ENCODE results near the gene WDR54. TPM values are rescaled to one million over a fixed set of nuclear protein-coding genes. Genes with fewer than 3 reads are reported as not detected.
A peak's percentile ranks its signal among the peaks of the same experiment; 100 is the strongest.

Gene WDR54
- polyA plus RNA-seq, 2 of the 4 experiments (the other 2 are of a cell fraction), result 47.4 to 62.5 TPM

DNA sequence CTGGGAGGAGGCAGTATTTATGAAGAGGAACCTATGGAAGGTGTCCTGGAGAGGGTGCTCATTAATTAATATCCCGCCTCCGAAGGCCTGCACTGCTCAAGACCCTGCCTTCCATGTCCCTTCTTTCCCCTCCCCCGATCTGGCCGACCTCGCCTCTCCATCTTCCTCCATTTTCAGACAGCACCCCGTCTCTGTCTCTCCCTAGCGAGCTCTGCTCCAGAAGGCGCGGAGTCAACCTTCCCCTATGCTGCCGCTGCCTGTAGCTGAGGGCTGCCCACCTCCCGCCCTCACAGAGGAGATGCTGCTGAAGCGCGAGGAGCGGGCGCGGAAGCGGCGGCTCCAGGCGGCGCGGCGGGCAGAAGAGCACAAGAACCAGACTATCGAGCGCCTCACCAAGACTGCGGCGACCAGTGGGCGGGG lies 35.6 kb downstream of the WDR54 start:
- no peak for DNase-seq (ENCODE audit: low read depth in 1 of 2, low spot score in 1 of 2)
- H3K4me2 ChIP-seq, result peak overlapping the region; percentile 85
- ChIA-PET POLR2A (interaction anchor here (1.5 to 3.3 kb wide), 5 partner anchors 15 to 132 kb away, joined by 3 to 37 read pairs (median 15); partner anchors contain the start of genes AUP1, CCDC142, HTRA2 and MRPL53), CTCF (interaction anchor here (0.8 to 3.7 kb wide), 8 partner anchors 9 to 132 kb away, joined by 3 to 20 read pairs (median 4); partner anchors contain the start of gene MOGS)
- FAIRE-seq, result no peak
- H3K9me3 ChIP-seq, result no peaks in the 10 kb centered on the region
- H3K4me3 ChIP-seq, result peak overlapping the region; percentile 70
- TF ChIP-seq JUN (IDR thresholded peaks at IDR 0.05), result no peak
- TF ChIP-seq RARB (CRISPR knock-in tag; IDR thresholded peaks at IDR 0.05), result no peak
- no peak for TF ChIP-seq HOXB13 (CRISPR knock-in tag; IDR thresholded peaks at IDR 0.05; ENCODE audit: low read depth)
- WGBS (ENCODE audit: missing lambda C conversion rate), result 19% methylated on average over 11 of the region's 27 CpGs
- peak; percentile 11; a peak in 4 of 6 replicates for ATAC-seq
- peaks cover 25% of the 10 kb centered on the region for H3K4me1 ChIP-seq
- H3K27ac ChIP-seq, result peak overlapping the region; percentile 87 to 92

DNA sequence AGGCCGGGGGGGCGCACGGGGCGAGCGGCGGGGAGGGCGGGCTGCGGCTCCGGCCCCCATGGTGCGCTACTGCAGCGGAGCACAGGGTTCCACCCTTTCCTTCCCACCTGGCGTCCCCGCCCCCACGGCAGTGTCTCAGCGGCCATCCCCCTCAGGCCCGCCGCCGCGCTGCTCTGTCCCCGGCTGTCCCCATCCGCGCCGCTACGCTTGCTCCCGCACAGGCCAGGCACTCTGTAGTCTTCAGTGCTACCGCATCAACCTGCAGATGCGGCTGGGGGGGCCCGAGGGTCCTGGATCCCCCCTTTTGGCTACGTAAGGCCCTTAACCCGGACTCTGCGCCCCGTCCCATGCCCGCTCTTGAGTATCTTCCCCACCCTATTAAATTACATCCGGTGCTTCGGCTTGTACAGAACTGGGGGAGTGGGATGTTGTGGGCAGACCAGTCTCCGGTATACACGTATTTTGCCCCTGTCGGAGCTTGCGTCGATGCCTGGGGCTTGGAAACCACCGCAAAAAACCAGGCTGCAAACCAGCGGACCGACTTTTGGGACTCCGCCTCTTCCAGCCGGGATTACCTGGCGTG lies 36.1 kb downstream of the WDR54 start:
- DNase-seq (ENCODE audit: low read depth in 1 of 2, low spot score in 1 of 2), result peak; percentile 53 to 74
- peak; percentile 17; the same call in 1 of the 2 replicates for TF ChIP-seq KDM1A (IDR thresholded peaks at IDR 0.05; ENCODE audit: low read depth)
- TF ChIP-seq ESRRA (IDR thresholded peaks at IDR 0.05; ENCODE audit: borderline replicate concordance, low read length), result no peak
- TF ChIP-seq HDAC2 (IDR thresholded peaks at IDR 0.05), result peak; percentile 55; the same call in 1 of the 2 replicates
- TF ChIP-seq NR3C1 (IDR thresholded peaks at IDR 0.05), result no peak
- no peak for TF ChIP-seq POLR2AphosphoS2 (conservative IDR thresholded peaks at IDR 0.05; ENCODE audit: low read length)
- TF ChIP-seq CHD4 (IDR thresholded peaks at IDR 0.05; ENCODE audit: borderline replicate concordance), result no peak
- TF ChIP-seq MAX (IDR thresholded peaks at IDR 0.05), result peak; percentile 58; the same call in 1 of the 2 replicates
- no peak for TF ChIP-seq CEBPB (IDR thresholded peaks at IDR 0.05)
- no peak for TF ChIP-seq HOXB13 (CRISPR knock-in tag; IDR thresholded peaks at IDR 0.05; ENCODE audit: low read depth)
- TF ChIP-seq JUN (IDR thresholded peaks at IDR 0.05), result peak; percentile 56 to 73; a peak in 3 of 5 replicates
- no peak for TF ChIP-seq RCOR1 (IDR thresholded peaks at IDR 0.05; ENCODE audit: low read depth, low read length)
- TF ChIP-seq EHMT2 (IDR thresholded peaks at IDR 0.05; ENCODE audit: low read depth), result no peak
- TF ChIP-seq, protein P1, sequence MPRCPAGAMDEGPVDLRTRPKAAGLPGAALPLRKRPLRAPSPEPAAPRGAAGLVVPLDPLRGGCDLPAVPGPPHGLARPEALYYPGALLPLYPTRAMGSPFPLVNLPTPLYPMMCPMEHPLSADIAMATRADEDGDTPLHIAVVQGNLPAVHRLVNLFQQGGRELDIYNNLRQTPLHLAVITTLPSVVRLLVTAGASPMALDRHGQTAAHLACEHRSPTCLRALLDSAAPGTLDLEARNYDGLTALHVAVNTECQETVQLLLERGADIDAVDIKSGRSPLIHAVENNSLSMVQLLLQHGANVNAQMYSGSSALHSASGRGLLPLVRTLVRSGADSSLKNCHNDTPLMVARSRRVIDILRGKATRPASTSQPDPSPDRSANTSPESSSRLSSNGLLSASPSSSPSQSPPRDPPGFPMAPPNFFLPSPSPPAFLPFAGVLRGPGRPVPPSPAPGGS (IDR thresholded peaks at IDR 0.05), result no peak; the same call in 2 of the 3 replicates
- TF ChIP-seq FOSL2 (IDR thresholded peaks at IDR 0.05), result no peak
- 0 out of 2 replicates have a peak, but pooled peaks have one; percentile 5 for TF ChIP-seq FOSL2 (CRISPR knock-in tag; IDR thresholded peaks at IDR 0.05)
- TF ChIP-seq RAD21 (conservative IDR thresholded peaks at IDR 0.05 in 1 of 2, IDR thresholded peaks at IDR 0.05 in 1 of 2), result 0 out of 5 replicates have a peak, but pooled peaks of 1 of the 2 experiments have one; percentile 16
- no peak for TF ChIP-seq ZFP36 (IDR thresholded peaks at IDR 0.05; ENCODE audit: borderline replicate concordance, partially characterized antibody)
- no peak for TF ChIP-seq MAZ (IDR thresholded peaks at IDR 0.05; ENCODE audit: borderline replicate concordance, low read depth, low read length)
- TF ChIP-seq KDM5A (IDR thresholded peaks at IDR 0.05), result peak; percentile 56; the same call in 1 of the 2 replicates
- peak; percentile 85 for TF ChIP-seq TP53 (CRISPR knock-in tag; IDR thresholded peaks at IDR 0.05)
- TF ChIP-seq, protein P2, sequence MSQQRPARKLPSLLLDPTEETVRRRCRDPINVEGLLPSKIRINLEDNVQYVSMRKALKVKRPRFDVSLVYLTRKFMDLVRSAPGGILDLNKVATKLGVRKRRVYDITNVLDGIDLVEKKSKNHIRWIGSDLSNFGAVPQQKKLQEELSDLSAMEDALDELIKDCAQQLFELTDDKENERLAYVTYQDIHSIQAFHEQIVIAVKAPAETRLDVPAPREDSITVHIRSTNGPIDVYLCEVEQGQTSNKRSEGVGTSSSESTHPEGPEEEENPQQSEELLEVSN (IDR thresholded peaks at IDR 0.05; ENCODE audit: borderline replicate concordance, low read depth), result peak; percentile 4; the same call in 1 of the 2 replicates
- no peak for TF ChIP-seq FOSB (CRISPR knock-in tag; IDR thresholded peaks at IDR 0.05)
- no peak for TF ChIP-seq ZSCAN20 (CRISPR knock-in tag; IDR thresholded peaks at IDR 0.05)
- TF ChIP-seq HEYL (CRISPR knock-in tag; IDR thresholded peaks at IDR 0.05), result no peak
- TF ChIP-seq POLR2A (IDR thresholded peaks at IDR 0.05; ENCODE audit: low read length), result peak; percentile 53
- no peak for TF ChIP-seq HES2 (IDR thresholded peaks at IDR 0.05)
- no peak for TF ChIP-seq SREBF2 (IDR thresholded peaks at IDR 0.05)
- no peak for TF ChIP-seq RFX5 (IDR thresholded peaks at IDR 0.05)
- no peak for TF ChIP-seq ZC3H11A (IDR thresholded peaks at IDR 0.05)
- peak; percentile 71; the same call in 1 of the 2 replicates for TF ChIP-seq HMGXB4 (CRISPR knock-in tag; IDR thresholded peaks at IDR 0.05; ENCODE audit: borderline replicate concordance)
- TF ChIP-seq HOXB5 (CRISPR knock-in tag; IDR thresholded peaks at IDR 0.05), result no peak
- TF ChIP-seq RNF2 (IDR thresholded peaks at IDR 0.05; ENCODE audit: borderline replicate concordance, low read depth), result peak; percentile 33; the same call in 1 of the 2 replicates
- peak; percentile 33 for TF ChIP-seq GATA3 (IDR thresholded peaks at IDR 0.05; ENCODE audit: borderline replicate concordance)
- TF ChIP-seq HOXA7 (CRISPR knock-in tag; IDR thresholded peaks at IDR 0.05), result 0 out of 2 replicates have a peak, but pooled peaks have one; percentile 27

More for the DNA sequence above, 36.1 kb downstream of the WDR54 start:
- ChIA-PET CTCF (interaction anchor here (1.3 to 3.7 kb wide), 6 partner anchors 8 to 130 kb away, joined by 5 to 20 read pairs (median 7); partner anchors contain the start of genes CCDC142, MOGS and TTC31), POLR2A (interaction anchor here (0.6 to 3.3 kb wide), 12 partner anchors 11 to 721 kb away, joined by 3 to 37 read pairs (median 6); partner anchors contain the start of genes AUP1, C2orf81, CCDC142 and HTRA2)
- FAIRE-seq (no peak), ATAC-seq (peak; percentile 40 to 47)
- Histone ChIP-seq H3K9me3 (no peaks in the 10 kb centered on the region), H3K4me3 (peak overlapping the region; percentile 70), H3K4me1 (peaks cover 25% of the 10 kb centered on the region), H3K4me2 (peak overlapping the region; percentile 85), H3K27ac (peak overlapping the region; percentile 87 to 92)
- 2% methylated on average over 27 of the region's 46 CpGs for WGBS (ENCODE audit: missing lambda C conversion rate)

All from A549 (cell line).